HG02970 (cell line): Measurements from ENCODE around the gene ZNF610.

Source experiments
- ATAC-seq: cut with Tn5 transposase; IDR thresholded peaks from one replicate; pipeline ENCODE4 v1.9.1; 2021; ENCODE audit warnings: mild to moderate bottlenecking, moderate library complexity, moderate number of reproducible peaks; ENCODE audit not compliant: unreplicated experiment, low FRiP score

The ZNF610 gene

DNA sequence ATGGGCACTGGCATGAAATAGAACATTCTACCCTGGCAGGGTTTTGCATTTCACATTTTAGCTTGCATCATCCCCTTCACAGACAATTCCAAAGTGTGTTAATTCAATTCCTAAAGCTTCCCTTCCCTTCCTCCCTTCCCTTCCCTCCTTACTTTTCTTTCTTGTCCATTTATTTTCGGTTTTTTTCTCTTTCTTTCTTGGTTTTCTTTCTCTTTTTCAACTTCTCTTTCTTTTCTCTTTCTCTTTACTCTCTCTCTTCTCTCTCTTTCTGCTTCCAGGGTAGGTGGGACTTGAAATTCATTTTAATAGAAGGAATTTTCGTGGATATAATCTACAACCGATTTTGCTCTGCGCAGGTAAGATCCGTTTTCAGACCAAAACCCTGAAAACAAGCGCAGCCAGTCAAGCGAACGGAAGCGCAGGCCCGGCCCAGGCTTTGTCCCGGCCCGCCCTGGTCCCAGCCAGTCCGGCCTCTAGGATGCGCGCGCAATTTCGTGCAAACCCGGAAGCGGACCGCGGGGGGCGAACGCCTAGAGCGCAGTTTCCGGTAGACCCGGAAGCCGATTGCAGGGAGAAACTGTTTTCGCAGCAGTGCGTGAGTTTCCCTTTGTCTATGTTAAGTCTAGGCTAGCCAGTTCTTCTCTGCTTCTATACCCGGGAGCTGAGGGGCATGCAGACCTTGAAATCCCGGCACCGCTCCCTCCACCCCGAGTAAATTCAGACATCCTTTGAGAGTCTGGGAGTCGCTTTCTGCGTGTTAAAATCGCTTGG is 61.5 kb downstream of the ZNF610 start, which contains the start of gene ZNF528:
Gene ZNF528, plus strand, starts transcription at position 540 of the 771 bp plus-strand sequence. CDS start 4,165 bp downstream, outside the sequence.
- no peak for ATAC-seq

DNA sequence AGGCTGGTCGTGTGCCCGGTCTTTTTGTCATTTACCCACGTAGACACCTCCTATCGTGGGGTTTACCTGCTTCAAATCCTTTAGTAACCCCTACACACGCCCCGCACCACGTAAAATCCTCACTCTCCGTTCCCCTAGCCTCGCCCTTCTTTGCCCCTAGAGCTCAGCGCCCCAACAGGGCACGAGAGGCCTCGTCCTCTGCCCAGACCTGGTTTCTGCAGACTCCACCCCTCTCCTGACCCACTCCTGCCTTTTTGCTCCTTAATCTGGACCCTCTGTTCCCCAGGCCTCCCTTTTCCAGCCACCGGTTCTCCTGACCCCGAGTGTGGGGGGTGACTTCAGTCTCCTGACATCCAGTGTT is 62.0 kb downstream of the ZNF610 start:
- no peak for ATAC-seq

DNA sequence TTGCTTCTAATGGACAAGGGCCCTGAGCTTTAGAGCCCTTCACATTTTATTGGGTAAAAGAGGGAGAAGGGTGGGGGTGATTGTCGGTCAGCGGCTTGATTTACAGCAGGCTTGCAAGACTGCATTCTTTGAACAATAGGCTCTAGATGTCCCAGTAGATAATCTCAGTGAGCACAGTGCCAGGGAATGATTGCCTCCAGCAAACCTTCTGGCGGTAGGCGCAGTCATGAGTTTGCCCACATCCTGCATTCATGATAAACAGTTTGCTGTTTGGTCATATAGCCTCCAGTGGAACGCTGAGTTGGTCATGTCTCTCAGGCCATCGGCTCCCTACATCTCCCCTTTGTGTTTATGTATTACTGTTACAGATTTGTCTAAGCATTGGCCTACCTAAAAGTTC is 74.2 kb downstream of the ZNF610 start:
- no peak for ATAC-seq

DNA sequence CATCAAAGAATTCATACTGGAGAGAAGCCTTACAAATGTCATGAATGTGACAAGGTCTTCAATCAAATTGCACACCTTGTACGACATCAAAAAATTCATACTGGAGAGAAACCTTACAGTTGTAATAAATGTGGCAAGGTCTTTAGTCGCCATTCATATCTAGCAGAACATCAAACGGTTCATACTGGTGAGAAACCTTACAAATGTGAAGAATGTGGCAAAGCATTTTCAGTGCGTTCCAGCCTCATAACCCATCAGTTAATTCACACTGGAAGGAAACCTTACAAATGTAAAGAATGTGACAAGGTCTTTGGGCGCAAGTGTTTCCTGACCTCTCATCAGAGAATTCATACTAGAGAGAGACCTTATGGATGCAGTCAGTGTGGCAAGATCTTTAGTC is 79.7 kb downstream of the ZNF610 start:
- no peak for ATAC-seq
